Upper lobe of left lung (tissue), 6 donors: ENCODE results near the gene PDPK1. TPM values are rescaled to one million over a fixed set of nuclear protein-coding genes. Genes with fewer than 3 reads are reported as not detected.
"Not testable (repeated sequence)": the region's sequence is repeated elsewhere in the genome, so short reads cannot be mapped to it uniquely, and the experiment has no call there.

ENCODE experiments used
- ATAC-seq, 2 donors: fragments of 200-7000 bp; cut with Tn5 transposase; one replicate each; pipeline ENCODE4 v1.9.1; 2022; ENCODE audit warnings: mild to moderate bottlenecking in 2 of 2, moderate library complexity in 2 of 2; ENCODE audit not compliant: low FRiP score in 2 of 2
- DNase-seq, 2 donors: peaks; one replicate each; pipeline ENCODE4 v3.0.0-alpha.2; 2019 to 2020
- H3K27ac ChIP-seq, 4 donors: fragments of 200-600 bp; sonication (generic); one replicate each; pipeline ENCODE4 v1.5.1; 2016 to 2019
- H3K27me3 ChIP-seq, 4 donors: fragments of 200-600 bp; sonication (generic); one replicate each; pipeline ENCODE4 v1.5.1; 2017 to 2019
- H3K36me3 ChIP-seq, 4 donors: fragments of 200-600 bp; sonication (generic); one replicate each; pipeline ENCODE4 v1.5.1; 2016 to 2019
- H3K4me1 ChIP-seq, 4 donors: fragments of 200-600 bp; sonication (generic); one replicate each; pipeline ENCODE4 v1.5.1; 2018 to 2019
- H3K4me3 ChIP-seq, 4 donors: fragments of 200-600 bp; sonication (generic); one replicate each; pipeline ENCODE4 v1.5.1; 2017 to 2019; ENCODE audit warnings: mild to moderate bottlenecking in 2 of 4, moderate library complexity in 1 of 4
- H3K9me3 ChIP-seq, 4 donors: fragments of 200-600 bp; sonication (generic); one replicate each; pipeline ENCODE4 v1.5.1; 2018 to 2019
- CTCF ChIP-seq, 6 experiments: fragments of 450-650 bp in 4 of 6; fragments of 200-600 bp in 2 of 6; sonication (generic) in 2 of 6; IDR thresholded peaks; one replicate each; pipeline ENCODE4 v1.5.1; 2016 to 2019; ENCODE audit warnings: antibody characterized with exemption in 6 of 6
- EP300 ChIP-seq, 4 donors: sonication (generic); formaldehyde crosslinking; IDR thresholded peaks; one replicate each; pipeline ENCODE4 v1.5.1; 2017; ENCODE audit warnings: antibody characterized with exemption in 4 of 4, control low read depth in 2 of 4
- POLR2A ChIP-seq, 4 donors: fragments of 450-650 bp; IDR thresholded peaks; one replicate each; pipeline ENCODE4 v1.5.1; 2016 to 2017; ENCODE audit warnings: antibody characterized with exemption in 4 of 4, mild to moderate bottlenecking in 2 of 4
- POLR2AphosphoS5 ChIP-seq, 2 donors: sonication (generic); formaldehyde crosslinking; IDR thresholded peaks; one replicate each; pipeline ENCODE4 v1.5.1; 2017; ENCODE audit warnings: antibody characterized with exemption in 2 of 2
- WGBS, 2 donors: methylation state at CpG; one replicate each; pipeline ENCODE4 v1.1.5; 2017 to 2018; 5-methylcytosine and 5-hydroxymethylcytosine counted together
- total RNA-seq, 6 donors: library from RNA; depleted of rRNA in 4 of 6; stranded (reverse); fragments of >200 nt in 4 of 6; gene quantifications; one replicate each; pipeline versions ENCODE4 v1.1.0 to v1.2.1, GENCODE V29; 2016 to 2021
- donor health status: DM: no; HTN: no; CAD: no; lungs with moderate emphysema.
- donor health status: DM: no; HTN: yes; CAD: no; lungs with severe emphysema.

Gene PDPK1
- total RNA-seq, 6 donors from 2014 or later: 39.4 to 83.1 (median 67.2) TPM

DNA sequence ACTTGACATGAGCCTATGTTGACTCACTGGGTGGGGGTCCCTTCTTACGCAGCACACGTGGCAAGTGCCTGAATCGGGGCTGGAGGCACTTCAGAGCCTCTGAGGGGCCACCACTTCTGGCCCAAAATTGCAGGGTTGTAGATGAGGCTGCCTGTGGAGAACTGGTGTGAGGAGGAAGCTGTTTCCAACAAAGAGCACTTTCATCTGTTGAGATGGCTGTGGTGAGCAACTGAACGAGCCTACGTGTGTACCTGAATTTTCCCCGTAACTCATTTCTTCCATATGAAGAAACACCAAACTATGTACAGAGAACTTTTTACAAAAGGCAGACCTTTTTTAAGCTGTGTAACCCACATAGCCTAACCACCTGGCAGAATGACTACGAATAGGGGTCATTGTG, 64.4 kb downstream of the PDPK1 start:
- not testable (repeated sequence) for H3K27ac ChIP-seq, H3K9me3 ChIP-seq, DNase-seq, H3K27me3 ChIP-seq, H3K4me3 ChIP-seq, ATAC-seq
- WGBS, 2 donors: 82 to 84% methylated on average over 5 to 6 of the region's 7 CpGs
- peaks cover 5 to 13% (median 8%) of the 10 kb centered on the region in 4 donors for H3K4me1 ChIP-seq
- H3K36me3 ChIP-seq: peaks cover 12 to 28% (median 20%) of the 10 kb centered on the region in 4 donors

DNA sequence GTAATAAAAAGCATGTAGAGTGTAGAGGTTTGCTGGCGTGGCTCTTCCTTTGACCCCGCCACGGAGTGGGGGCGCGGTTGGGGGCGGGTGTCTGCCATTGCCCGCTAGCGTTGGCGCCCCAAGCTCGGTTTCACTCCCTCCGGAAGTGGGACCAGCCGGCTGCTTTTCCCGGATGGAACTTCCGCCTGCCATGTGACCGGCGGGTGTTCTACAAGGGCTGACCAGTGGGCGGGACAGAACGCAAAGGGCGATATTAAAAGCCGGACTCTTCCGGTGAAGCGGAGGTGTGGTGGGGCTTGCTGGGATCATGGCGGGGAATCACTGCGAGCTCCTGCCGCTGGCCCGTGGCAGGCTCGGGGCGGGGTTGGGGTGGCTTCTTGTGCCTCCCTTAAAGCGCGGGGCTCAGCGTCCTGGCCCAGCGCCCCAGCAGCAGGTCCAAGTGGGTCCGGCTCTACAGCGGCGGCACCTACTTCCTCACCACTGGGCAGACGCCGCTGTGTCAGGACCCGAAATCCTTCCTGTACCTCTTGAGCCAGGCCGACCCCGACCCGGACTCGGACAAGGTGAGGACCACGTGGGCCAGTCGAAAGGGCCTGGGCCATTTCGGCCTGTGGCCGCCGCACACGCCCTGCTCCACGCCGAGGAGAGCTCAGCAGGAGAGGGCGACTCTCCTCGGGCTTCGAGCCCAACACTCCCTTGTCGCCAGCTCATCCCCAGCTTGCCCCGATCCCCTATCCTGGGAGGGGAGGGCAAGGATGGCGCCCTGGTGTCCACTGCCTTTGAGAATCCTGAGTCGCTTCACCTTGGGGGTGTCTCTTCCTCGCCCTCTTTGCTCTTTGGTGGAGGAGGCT, 65.6 kb downstream of the PDPK1 start:
- Histone ChIP-seq H3K9me3 (no peaks in the 10 kb centered on the region), H3K4me3 (peak overlapping the region; percentile 74 to 98 (median 87)), H3K4me1 (peaks cover 5 to 13% (median 8%) of the 10 kb centered on the region in 4 donors), H3K27ac (peak overlapping the region; percentile 55 to 83 (median 74)), H3K36me3 (peaks cover 5 to 16% (median 8%) of the 10 kb centered on the region in 4 donors), H3K27me3 (no peaks in the 10 kb centered on the region)
- 0% methylated on average over 20 to 37 of the region's 58 CpGs for WGBS, 2 donors
- DNase-seq: peak; percentile 94 to 95
- peak in 3 of 6 experiments; percentile 23 to 41 (median 24) for TF ChIP-seq CTCF (IDR thresholded peaks at IDR 0.05)
- peak; percentile 85 to 97 for TF ChIP-seq POLR2AphosphoS5 (IDR thresholded peaks at IDR 0.05)
- TF ChIP-seq EP300 (IDR thresholded peaks at IDR 0.05): peak in 1 of 4 donors; percentile 45
- peak in 3 of 4 donors; percentile 58 to 92 (median 91) for TF ChIP-seq POLR2A (IDR thresholded peaks at IDR 0.05)
- ATAC-seq: peak; percentile 95 to 97

DNA sequence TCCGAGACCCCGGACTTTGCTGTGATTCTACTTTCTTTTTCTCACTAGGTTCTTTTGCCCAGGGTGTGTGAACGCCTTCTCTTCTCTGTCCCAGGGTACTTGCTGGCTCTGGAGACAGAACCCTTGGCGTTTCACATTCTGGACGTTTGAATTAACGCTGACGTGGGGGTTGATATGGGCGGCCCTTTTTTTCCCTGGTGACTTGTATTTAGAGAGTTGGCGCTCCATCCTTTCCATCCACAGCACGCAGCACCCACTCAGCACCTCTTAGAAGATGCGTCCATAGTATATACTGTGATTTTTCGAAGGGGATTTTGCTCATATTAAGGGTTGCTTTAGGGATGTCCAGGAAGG, 66.2 kb downstream of the PDPK1 start:
- not testable (repeated sequence) for H3K36me3 ChIP-seq, H3K9me3 ChIP-seq, DNase-seq, H3K27me3 ChIP-seq, ATAC-seq
- Histone ChIP-seq H3K27ac (peak overlapping the region; percentile 55 to 83 (median 74)), H3K4me1 (peaks cover 5 to 13% (median 8%) of the 10 kb centered on the region in 4 donors), H3K4me3 (peak overlapping the region; percentile 74 to 98 (median 87))
- WGBS, 2 donors: 3 to 6% methylated on average over 12 of the region's 12 CpGs

- ATAC-seq: peak in 1 of 2 donors; percentile 7
- H3K27me3 ChIP-seq, H3K4me3 ChIP-seq, DNase-seq, H3K27ac ChIP-seq, H3K9me3 ChIP-seq: not testable (repeated sequence)
- Histone ChIP-seq H3K4me1 (peaks cover 5 to 13% (median 8%) of the 10 kb centered on the region in 4 donors), H3K36me3 (peaks cover 0 to 14% (median 12%) of the 10 kb centered on the region in 4 donors)
- no CpG with 5 or more reads among the region's 8 CpGs for WGBS, 2 donors
These were observed 69.0 kb downstream of the PDPK1 start for GRCh38 chr16:2606820-2607219.

GRCh38 chr16:2609345-2609744, 71.5 kb downstream of the PDPK1 start:
- not testable (repeated sequence) for ATAC-seq, H3K4me3 ChIP-seq, DNase-seq, H3K27me3 ChIP-seq, H3K4me1 ChIP-seq, H3K27ac ChIP-seq, H3K9me3 ChIP-seq
- H3K36me3 ChIP-seq: peaks cover 0 to 14% (median 12%) of the 10 kb centered on the region in 4 donors
- 47 to 85% methylated on average over 3 to 6 of the region's 11 CpGs for WGBS, 2 donors

- Histone ChIP-seq H3K4me1 (peaks cover 0 to 3% (median 0%) of the 10 kb centered on the region in 4 donors), H3K36me3 (peaks cover 3 to 20% (median 16%) of the 10 kb centered on the region in 4 donors), H3K9me3 (no peaks in the 10 kb centered on the region), H3K27me3 (no peaks in the 10 kb centered on the region), H3K27ac (no peak overlapping the region), H3K4me3 (no peak overlapping the region)
- peak; percentile 14 to 61 for DNase-seq
- no peak for TF ChIP-seq CTCF (IDR thresholded peaks at IDR 0.05)
- TF ChIP-seq EP300 (IDR thresholded peaks at IDR 0.05): no peak
- TF ChIP-seq POLR2A (IDR thresholded peaks at IDR 0.05): no peak
- no peak for TF ChIP-seq POLR2AphosphoS5 (IDR thresholded peaks at IDR 0.05)
- ATAC-seq: no peak
- 91 to 96% methylated on average over 10 to 11 of the region's 12 CpGs for WGBS, 2 donors
These were observed 72.1 kb downstream of the PDPK1 start for GRCh38 chr16:2609827-2610470.
